CD14-positive monocyte (primary cell): Measurements from ENCODE around the gene MS4A18. TPM values are rescaled to one million over a fixed set of nuclear protein-coding genes. Genes with fewer than 3 reads are reported as not detected.

ENCODE experiments used
- DNase-seq, 3 donors: peaks; one replicate each; pipeline ENCODE4 v3.0.0-alpha.2; 2011 to 2022
- H2AFZ ChIP-seq: 2 replicates; pipeline ENCODE4 v1.6.0; 2012; ENCODE audit warnings: mild to moderate bottlenecking, low read depth, low read length, inconsistent platforms; ENCODE audit not compliant: insufficient read depth, poor library complexity, severe bottlenecking
- H3K27ac ChIP-seq, 2 donors: 1 replicate in 1 of 2; 2 replicates in 1 of 2; pipeline ENCODE4 v1.5.1; 2012 to 2013; ENCODE audit warnings: low read length in 2 of 2, control low read depth in 1 of 2, inconsistent platforms in 1 of 2, low read depth in 1 of 2, mild to moderate bottlenecking in 1 of 2
- H3K27me3 ChIP-seq, 2 donors: one replicate each; pipeline versions ENCODE4 v1.6.0 to v1.6.1; 2011 to 2013; ENCODE audit warnings: low read length in 2 of 2; ENCODE audit not compliant: control insufficient read depth in 2 of 2, insufficient read depth in 2 of 2
- H3K36me3 ChIP-seq, 2 donors: replicated peaks in 1 of 2; 1 replicate in 1 of 2; 2 replicates in 1 of 2; pipeline versions ENCODE4 v1.5.1 to v1.6.1; 2012 to 2013; ENCODE audit warnings: low read length in 2 of 2, control low read depth in 1 of 2, inconsistent platforms in 1 of 2, mild to moderate bottlenecking in 1 of 2; ENCODE audit not compliant: insufficient read depth in 2 of 2, control insufficient read depth in 1 of 2
- H3K4me1 ChIP-seq, 2 donors: 1 replicate in 1 of 2; 2 replicates in 1 of 2; pipeline versions ENCODE4 v1.5.1 to v1.6.1; 2012 to 2013; ENCODE audit warnings: low read length in 2 of 2, control low read depth in 1 of 2, inconsistent platforms in 1 of 2, mild to moderate bottlenecking in 1 of 2, moderate library complexity in 1 of 2; ENCODE audit not compliant: insufficient read depth in 2 of 2, control insufficient read depth in 1 of 2
- H3K4me2 ChIP-seq: replicated peaks from 2 replicates; pipeline ENCODE3; 2012; ENCODE audit warnings: low read length, moderate library complexity, mild to moderate bottlenecking; ENCODE audit not compliant: poor library complexity, severe bottlenecking; ENCODE audit errors: extremely low read depth
- H3K4me3 ChIP-seq, 3 experiments: fragments of 200-600 bp in 1 of 3; sonication (generic) in 1 of 3; replicated peaks in 1 of 3; 1 replicate in 2 of 3; 2 replicates in 1 of 3; pipeline ENCODE4 v1.5.1; 2011 to 2013; ENCODE audit warnings: low read length in 3 of 3, mild to moderate bottlenecking in 3 of 3, control low read depth in 2 of 3, low read depth in 2 of 3, inconsistent platforms in 1 of 3, moderate library complexity in 1 of 3
- H3K79me2 ChIP-seq: 2 replicates; pipeline ENCODE4 v1.6.0; 2012; ENCODE audit warnings: mild to moderate bottlenecking, control low read depth, inconsistent platforms, low read length, moderate library complexity; ENCODE audit not compliant: insufficient read depth
- H3K9ac ChIP-seq: 2 replicates; pipeline ENCODE4 v1.6.0; 2017; ENCODE audit warnings: low read length, mild to moderate bottlenecking; ENCODE audit not compliant: insufficient read depth, poor library complexity, severe bottlenecking
- H3K9me3 ChIP-seq, 2 donors: replicated peaks in 1 of 2; 1 replicate in 1 of 2; 2 replicates in 1 of 2; pipeline versions ENCODE4 v1.5.1 to v1.6.1; 2012 to 2013; ENCODE audit warnings: low read length in 2 of 2, control low read depth in 1 of 2; ENCODE audit not compliant: control insufficient read depth in 1 of 2, insufficient read depth in 1 of 2
- H4K20me1 ChIP-seq: 2 replicates; pipeline ENCODE4 v1.6.0; 2012; ENCODE audit warnings: mild to moderate bottlenecking, low read length, control low read depth, moderate library complexity; ENCODE audit not compliant: insufficient read depth
- H3K27ac Mint-ChIP-seq, 7 donors: one replicate each; pipeline ENCODE4 v1.8.0; 2020; ENCODE audit warnings: mild to moderate bottlenecking in 7 of 7, mixed read lengths in 7 of 7, moderate library complexity in 6 of 7, inconsistent platforms in 2 of 7
- H3K27me3 Mint-ChIP-seq, 3 donors: one replicate each; pipeline ENCODE4 v1.8.0; 2021 to 2022; ENCODE audit warnings: low read depth in 3 of 3, mild to moderate bottlenecking in 3 of 3, mixed read lengths in 3 of 3, moderate library complexity in 3 of 3, inconsistent platforms in 1 of 3
- H3K36me3 Mint-ChIP-seq, 2 donors: one replicate each; pipeline ENCODE4 v1.8.0; 2020; ENCODE audit warnings: mixed read lengths in 2 of 2, inconsistent platforms in 1 of 2, mild to moderate bottlenecking in 1 of 2
- H3K4me1 Mint-ChIP-seq: one replicate; pipeline ENCODE4 v1.8.0; 2020; ENCODE audit warnings: mild to moderate bottlenecking, mixed read lengths
- H3K4me3 Mint-ChIP-seq, 2 donors: one replicate each; pipeline ENCODE4 v1.8.0; 2020; ENCODE audit warnings: mild to moderate bottlenecking in 2 of 2, mixed read lengths in 2 of 2, moderate library complexity in 1 of 2
- H3K9me3 Mint-ChIP-seq, 7 donors: one replicate each; pipeline ENCODE4 v1.8.0; 2020 to 2022; ENCODE audit warnings: mixed read lengths in 7 of 7, mild to moderate bottlenecking in 6 of 7, moderate library complexity in 6 of 7, inconsistent platforms in 2 of 7
- CTCF ChIP-seq: fragments of 200-600 bp; IDR thresholded peaks from one replicate; pipeline ENCODE4 v1.8.0; 2022; ENCODE audit warnings: antibody characterized with exemption, mild to moderate bottlenecking
- WGBS: methylation state at CpG from one replicate; pipeline ENCODE4 v1.1.5; 2013; ENCODE audit warnings: missing lambda C conversion rate; ENCODE audit not compliant: insufficient coverage; 5-methylcytosine and 5-hydroxymethylcytosine counted together
- intact Hi-C, 2 donors: fragments of 100-400 bp; cut with micrococcal nuclease; formaldehyde crosslinking; loops; one replicate each; pipeline versions ENCODE4 v1.15.0 to v1.15.1; 2023
- polyA plus RNA-seq, 3 donors: library from polyadenylated mRNA; depleted of rRNA in 1 of 3; unstranded in 2 of 3; stranded (reverse) in 1 of 3; fragments of 300-500 nt in 2 of 3; fragments of >200 nt in 1 of 3; fragmentation: Illumina TruSeq in 2 of 3; gene quantifications; 1 replicate in 2 of 3; 2 replicates in 1 of 3; pipeline ENCODE4 v1.2.3, GENCODE V29; 2012 to 2021

MS4A18 gene
- polyA plus RNA-seq, 3 donors = not detected

GRCh38 chr11:60783141-60783484, 58.6 kb downstream of the MS4A18 start:
- H4K20me1 ChIP-seq = no peaks in the 10 kb centered on the region

GRCh38 chr11:60783911-60784310, 59.4 kb downstream of the MS4A18 start:
- H3K9ac ChIP-seq = no peak overlapping the region
- no peaks in the 10 kb centered on the region for H3K9me3 ChIP-seq
- no peaks in the 10 kb centered on the region for H3K4me1 Mint-ChIP-seq
- H3K36me3 Mint-ChIP-seq = no peaks in the 10 kb centered on the region
- no peak overlapping the region for H3K27ac ChIP-seq
- no peak overlapping the region for H3K4me2 ChIP-seq
- H3K4me3 Mint-ChIP-seq = no peak overlapping the region
- intact Hi-C loops = no loop called here
- WGBS = 95% methylated on average over 4 of the region's 7 CpGs
- no peak for DNase-seq
- no peaks in the 10 kb centered on the region for H3K79me2 ChIP-seq
- no peak for TF ChIP-seq CTCF
- no peaks in the 10 kb centered on the region for H4K20me1 ChIP-seq
- no peaks in the 10 kb centered on the region for H3K27me3 ChIP-seq
- peaks cover 0 to 4% (median 2%) of the 10 kb centered on the region in 3 donors for H3K27me3 Mint-ChIP-seq
- H3K36me3 ChIP-seq = no peaks in the 10 kb centered on the region
- no peak overlapping the region for H3K27ac Mint-ChIP-seq
- H3K9me3 Mint-ChIP-seq = peaks cover 0 to 2% (median 0%) of the 10 kb centered on the region in 7 donors
- H2AFZ ChIP-seq = no peak overlapping the region
- H3K4me3 ChIP-seq = no peak overlapping the region
- H3K4me1 ChIP-seq = no peaks in the 10 kb centered on the region

More at GRCh38 chr11:60783141-60783484, 58.6 kb downstream of the MS4A18 start:
- TF ChIP-seq CTCF = no peak
- H3K4me3 Mint-ChIP-seq = no peak overlapping the region
- H3K4me1 ChIP-seq = no peaks in the 10 kb centered on the region
- no peak overlapping the region for H3K4me2 ChIP-seq
- H3K4me3 ChIP-seq = no peak overlapping the region
- no peak overlapping the region for H3K9ac ChIP-seq
- H2AFZ ChIP-seq = no peak overlapping the region
- no peaks in the 10 kb centered on the region for H3K36me3 ChIP-seq
- H3K4me1 Mint-ChIP-seq = no peaks in the 10 kb centered on the region
- H3K9me3 ChIP-seq = no peaks in the 10 kb centered on the region
- no peaks in the 10 kb centered on the region for H3K27me3 ChIP-seq
- intact Hi-C loops = no loop called here
- H3K9me3 Mint-ChIP-seq = peaks cover 0 to 2% (median 0%) of the 10 kb centered on the region in 7 donors
- no peak overlapping the region for H3K27ac ChIP-seq
- WGBS = 100% methylated on average over 8 of the region's 8 CpGs
- no peak overlapping the region for H3K27ac Mint-ChIP-seq
- no peaks in the 10 kb centered on the region for H3K36me3 Mint-ChIP-seq
- DNase-seq = no peak
- no peaks in the 10 kb centered on the region for H3K79me2 ChIP-seq
- H3K27me3 Mint-ChIP-seq = peaks cover 0 to 4% (median 0%) of the 10 kb centered on the region in 3 donors
